Occipital lobe (tissue), 2 donors: ENCODE results near the gene RPLP2. TPM values are rescaled to one million over a fixed set of nuclear protein-coding genes. Genes with fewer than 3 reads are reported as not detected.

Experiments
- DNase-seq: peaks from one replicate; lab custom pipeline; 2025; lab: John Stamatoyannopoulos, UW
- total RNA-seq: library from RNA; depleted of rRNA; stranded (reverse); fragments of >200 nt; gene quantifications from one replicate; pipeline ENCODE4 v1.2.3, GENCODE V29; 2014

RPLP2 gene
- total RNA-seq, 1 donor from 2014 or later, result 227 TPM

- DNase-seq, result no peak
Observed at GRCh38 chr11:773830-774229, 35.9 kb upstream of the RPLP2 start.

GRCh38 chr11:774873-775592 is 34.7 kb upstream of the RPLP2 start:
- no peak for DNase-seq

- no peak for DNase-seq
Observed at GRCh38 chr11:776263-776560, 33.6 kb upstream of the RPLP2 start.

GRCh38 chr11:776561-777287 is 33.0 kb upstream of the RPLP2 start:
- DNase-seq, result no peak

- DNase-seq, result peak; percentile 85
Observed at GRCh38 chr11:777288-778255, 32.2 kb upstream of the RPLP2 start, which contains the start of gene GATD1. Gene GATD1 (minus strand): TSS chr11:777487. CDS start chr11:777462, 25 bp downstream.

GRCh38 chr11:778976-779954 is 30.5 kb upstream of the RPLP2 start:
- no peak for DNase-seq

GRCh38 chr11:779955-780532 is 29.7 kb upstream of the RPLP2 start:
- no peak for DNase-seq

- no peak for DNase-seq
Observed at GRCh38 chr11:782264-783174, 27.2 kb upstream of the RPLP2 start.

GRCh38 chr11:783581-784015 is 26.2 kb upstream of the RPLP2 start:
- DNase-seq, result peak; percentile 89

GRCh38 chr11:786235-787083 is 23.3 kb upstream of the RPLP2 start:
- DNase-seq, result no peak

- no peak for DNase-seq
Observed at GRCh38 chr11:787084-787675, 22.6 kb upstream of the RPLP2 start.

- no peak for DNase-seq
Observed at GRCh38 chr11:788009-788640, 21.6 kb upstream of the RPLP2 start.

- DNase-seq, result no peak
Observed at GRCh38 chr11:788953-789940, 20.5 kb upstream of the RPLP2 start.

GRCh38 chr11:789943-790342 is 19.8 kb upstream of the RPLP2 start, which contains the start of gene CEND1:
Gene CEND1 (minus strand): TSS chr11:790090. CDS start chr11:788576, 1,514 bp downstream.
- peak; percentile 70 for DNase-seq

GRCh38 chr11:790721-791564 is 18.8 kb upstream of the RPLP2 start:
- DNase-seq, result no peak
